ENCODE data around the gene KCNAB2.

DNA sequence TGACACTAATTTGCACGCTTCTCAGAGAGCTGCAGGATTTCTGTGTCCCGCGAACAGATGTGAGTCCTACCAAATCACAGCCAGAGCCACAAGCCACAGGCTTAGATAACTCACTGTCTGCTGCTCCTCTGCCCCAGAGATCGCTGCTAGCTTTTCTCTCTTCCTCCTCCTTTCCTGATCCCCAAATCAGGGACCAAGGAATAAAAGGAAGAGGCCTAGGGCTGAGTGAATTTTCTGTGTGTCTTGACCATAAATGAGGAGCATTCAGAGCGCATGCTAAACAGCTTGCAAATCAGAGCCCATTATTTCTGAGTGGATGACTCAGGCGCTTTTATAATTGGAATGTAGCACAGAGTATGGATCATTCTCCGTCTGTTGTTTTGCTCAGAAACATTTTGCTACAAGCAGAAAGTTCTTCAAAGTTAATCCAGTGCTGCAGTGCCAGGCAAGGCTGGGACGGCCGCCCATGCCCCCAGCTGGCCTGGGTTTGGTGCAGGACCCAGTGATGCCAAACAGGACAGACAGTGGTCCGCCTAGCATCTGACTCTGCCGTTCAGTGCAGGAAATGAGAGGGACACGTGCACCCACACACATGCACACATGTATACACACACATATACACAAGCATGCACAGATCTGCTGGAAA, 38.2 kb downstream of the KCNAB2 start:
- TF ChIP-seq, protein P1, sequence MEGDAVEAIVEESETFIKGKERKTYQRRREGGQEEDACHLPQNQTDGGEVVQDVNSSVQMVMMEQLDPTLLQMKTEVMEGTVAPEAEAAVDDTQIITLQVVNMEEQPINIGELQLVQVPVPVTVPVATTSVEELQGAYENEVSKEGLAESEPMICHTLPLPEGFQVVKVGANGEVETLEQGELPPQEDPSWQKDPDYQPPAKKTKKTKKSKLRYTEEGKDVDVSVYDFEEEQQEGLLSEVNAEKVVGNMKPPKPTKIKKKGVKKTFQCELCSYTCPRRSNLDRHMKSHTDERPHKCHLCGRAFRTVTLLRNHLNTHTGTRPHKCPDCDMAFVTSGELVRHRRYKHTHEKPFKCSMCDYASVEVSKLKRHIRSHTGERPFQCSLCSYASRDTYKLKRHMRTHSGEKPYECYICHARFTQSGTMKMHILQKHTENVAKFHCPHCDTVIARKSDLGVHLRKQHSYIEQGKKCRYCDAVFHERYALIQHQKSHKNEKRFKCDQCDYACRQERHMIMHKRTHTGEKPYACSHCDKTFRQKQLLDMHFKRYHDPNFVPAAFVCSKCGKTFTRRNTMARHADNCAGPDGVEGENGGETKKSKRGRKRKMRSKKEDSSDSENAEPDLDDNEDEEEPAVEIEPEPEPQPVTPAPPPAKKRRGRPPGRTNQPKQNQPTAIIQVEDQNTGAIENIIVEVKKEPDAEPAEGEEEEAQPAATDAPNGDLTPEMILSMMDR (conservative IDR thresholded peaks at IDR 0.05; ENCODE audit: low read length) = no peak
- TF ChIP-seq EZH2phosphoT487 (IDR thresholded peaks at IDR 0.05; ENCODE audit: borderline replicate concordance) = no peak
